GM19452 (cell line): ENCODE measurements around the gene KDM4B.

Experiments used
- ATAC-seq: cut with Tn5 transposase; IDR thresholded peaks from one replicate; pipeline ENCODE4 v1.9.1; 2021; ENCODE audit not compliant: unreplicated experiment

KDM4B gene

DNA sequence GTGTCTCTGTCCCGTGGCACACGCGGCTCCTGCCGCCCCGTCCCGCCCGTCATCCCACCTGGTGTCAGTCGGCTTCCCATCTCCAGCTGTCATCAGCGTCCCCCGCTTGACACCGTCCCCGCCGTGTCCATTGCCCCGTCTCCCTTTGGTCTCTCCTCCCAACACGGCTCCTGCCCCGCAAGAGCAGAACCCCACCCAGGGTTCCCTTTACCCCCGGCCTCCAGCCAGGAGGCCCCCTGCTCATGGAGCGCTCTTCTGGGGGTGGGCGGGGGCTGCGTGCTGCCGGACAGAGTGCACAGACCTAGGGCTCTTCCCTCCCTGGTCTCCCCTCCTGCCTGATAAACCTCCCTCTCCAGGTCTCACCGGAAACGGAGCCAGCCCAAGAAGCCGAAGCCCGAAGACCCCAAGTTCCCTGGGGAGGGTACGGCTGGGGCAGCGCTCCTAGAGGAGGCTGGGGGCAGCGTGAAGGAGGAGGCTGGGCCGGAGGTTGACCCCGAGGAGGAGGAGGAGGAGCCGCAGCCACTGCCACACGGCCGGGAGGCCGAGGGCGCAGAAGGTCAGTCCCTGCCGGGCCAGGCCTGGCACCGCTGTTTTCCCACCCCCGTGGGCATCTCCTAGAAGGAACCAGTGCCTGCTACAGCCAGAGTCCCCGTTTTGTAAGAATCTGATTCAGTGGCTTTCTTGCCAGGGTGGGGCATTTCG is 150.5 kb downstream of the KDM4B start:
- no peak for ATAC-seq

DNA sequence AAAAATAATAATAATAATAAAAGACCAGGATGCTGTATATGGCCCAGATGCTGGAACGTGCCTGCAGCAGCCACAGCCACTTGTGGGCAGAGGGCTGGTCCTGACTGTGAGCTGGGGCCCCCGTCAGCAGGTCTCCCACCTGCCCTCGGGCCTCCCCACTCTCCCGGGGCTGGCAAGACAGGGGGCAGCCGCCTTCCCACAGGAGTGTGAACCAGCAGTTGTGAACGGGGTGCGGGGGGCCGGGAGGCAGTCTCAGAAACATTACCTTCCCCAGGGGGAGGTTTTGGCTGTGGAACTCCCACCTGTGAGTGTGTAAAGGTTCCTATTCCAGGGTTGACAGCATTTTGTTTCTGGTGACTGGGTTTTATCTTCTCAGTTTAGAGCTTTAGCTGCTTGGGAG is 151.4 kb downstream of the KDM4B start:
- no peak for ATAC-seq

DNA sequence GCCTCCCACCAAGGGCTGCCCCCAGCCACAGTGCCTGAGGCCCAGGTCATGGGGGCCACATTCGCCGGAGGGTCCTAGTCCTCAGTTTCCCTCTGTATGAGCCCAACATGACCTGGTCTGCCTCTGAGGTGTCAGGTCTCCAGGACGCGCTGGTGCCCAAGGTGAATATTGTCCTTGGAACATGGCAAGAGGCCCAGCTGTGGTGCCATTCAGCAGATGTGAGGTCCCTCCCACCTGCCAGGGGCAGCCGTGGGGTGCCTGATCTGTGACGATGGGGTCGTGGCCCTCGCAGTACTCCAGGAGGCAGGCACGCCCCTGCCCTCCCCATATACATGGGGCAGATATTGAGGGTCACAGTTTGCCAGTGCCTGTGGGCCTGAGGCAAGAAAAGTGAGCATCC is 151.9 kb downstream of the KDM4B start:
- no peak for ATAC-seq

DNA sequence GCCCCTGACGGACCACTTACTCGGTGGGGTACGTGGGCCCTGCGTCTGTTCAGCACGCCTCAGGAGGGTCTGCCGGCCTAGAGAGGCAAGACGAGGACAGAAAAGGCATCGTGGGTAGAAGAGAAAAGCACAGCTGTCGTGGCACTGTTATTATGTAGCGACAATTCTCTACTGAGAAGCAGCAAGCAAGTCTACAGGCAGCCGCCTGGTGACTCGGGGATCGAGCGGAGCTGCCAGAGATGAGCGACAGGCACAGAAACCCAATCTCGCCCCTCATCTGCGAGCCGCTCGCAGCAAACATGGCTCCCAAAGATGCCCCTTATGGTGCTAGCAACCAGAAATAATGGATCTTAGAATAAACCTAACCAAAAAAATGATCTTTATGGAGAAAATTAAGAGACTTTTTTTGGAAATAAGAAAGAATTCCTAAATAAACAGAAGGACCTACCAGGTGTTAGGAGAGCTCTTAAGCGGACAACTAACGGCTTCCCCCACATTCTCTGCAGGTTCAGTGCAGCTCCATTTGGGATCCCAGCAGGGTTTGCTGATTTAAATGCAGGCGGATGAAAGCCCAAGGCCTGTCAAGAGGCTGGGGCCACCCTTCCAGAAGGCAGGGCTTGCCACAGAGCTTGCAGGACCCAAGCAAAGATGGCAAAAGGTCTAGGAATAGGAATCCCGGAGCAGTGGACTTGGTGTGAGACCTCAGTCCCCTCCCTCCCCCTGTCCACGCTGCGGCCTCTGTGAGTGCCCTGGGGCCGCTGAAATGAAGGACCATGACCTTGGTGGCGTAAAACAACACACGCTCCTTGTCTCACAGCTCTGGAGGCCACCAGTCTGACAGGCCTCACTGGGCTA is 152.6 kb downstream of the KDM4B start:
- no peak for ATAC-seq

DNA sequence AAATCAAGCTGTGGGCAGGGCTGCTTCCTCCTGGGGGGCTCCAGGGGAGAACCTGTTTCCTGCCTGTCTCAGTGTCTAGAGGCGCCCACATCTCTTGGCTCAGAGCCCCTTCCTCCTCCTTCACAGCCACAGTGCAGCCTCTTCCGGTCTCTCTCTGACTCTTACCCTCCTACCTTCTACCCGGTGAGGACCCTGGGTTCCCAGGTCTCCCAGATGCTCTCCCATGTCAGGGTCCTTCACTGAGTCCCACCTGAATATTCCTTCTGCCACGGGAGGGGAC is 153.1 kb downstream of the KDM4B start:
- no peak for ATAC-seq

DNA sequence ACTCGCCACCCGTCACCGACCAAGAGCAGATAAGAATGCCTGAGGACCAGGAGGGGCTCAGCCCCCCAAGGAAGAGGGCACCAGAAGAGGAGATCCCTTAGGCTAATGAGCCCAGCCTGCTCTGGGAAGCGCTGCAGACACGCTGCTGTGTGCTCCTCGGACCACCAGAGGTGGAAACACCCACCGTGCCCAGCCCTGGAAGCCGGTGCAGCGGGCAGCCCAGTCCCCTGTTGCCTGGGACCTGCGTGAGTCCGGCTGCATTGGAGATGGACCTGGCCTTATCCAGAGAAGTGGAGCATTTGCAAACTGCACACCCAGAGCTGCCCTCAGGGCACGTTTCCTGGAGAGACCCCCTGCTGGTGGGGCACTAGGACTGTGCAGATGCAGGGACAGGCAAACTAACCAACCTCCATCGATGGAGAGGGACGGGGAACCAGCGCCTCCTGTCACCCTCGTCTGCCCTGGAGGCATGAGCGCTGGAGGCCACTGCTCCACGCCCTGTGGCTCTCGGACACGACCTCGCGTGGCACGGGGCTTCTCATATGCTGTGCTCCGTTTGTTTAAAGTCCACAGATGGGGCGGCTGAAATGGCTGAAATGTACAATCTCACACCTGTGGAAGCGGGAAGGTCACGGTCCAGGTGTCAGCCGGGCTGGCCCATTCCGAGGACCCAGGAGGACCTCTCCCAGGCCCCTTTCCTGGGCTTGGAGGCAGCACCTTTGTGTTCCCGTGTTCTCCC is 153.9 kb downstream of the KDM4B start:
- ATAC-seq, result no peak

DNA sequence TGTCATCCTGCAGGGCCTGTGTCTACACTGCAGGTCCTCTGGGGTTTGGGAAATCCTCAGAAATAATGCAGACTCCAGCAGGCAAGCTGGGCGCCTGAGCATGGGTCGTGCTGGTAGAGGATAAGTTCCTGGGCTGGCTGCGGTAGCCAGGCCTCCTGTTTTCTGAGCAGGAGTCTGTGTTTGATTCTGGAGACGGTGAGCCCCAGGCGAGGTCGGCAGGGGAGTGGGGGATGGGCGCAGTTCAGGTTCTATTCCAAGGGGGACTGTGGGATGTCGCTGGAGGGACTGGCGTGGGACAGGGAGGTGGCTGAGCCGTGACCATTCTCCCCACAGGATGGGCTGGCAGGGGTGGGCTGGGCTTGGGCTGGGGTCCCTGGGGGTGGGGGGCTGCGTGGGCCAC is 154.7 kb downstream of the KDM4B start:
- no peak for ATAC-seq

DNA sequence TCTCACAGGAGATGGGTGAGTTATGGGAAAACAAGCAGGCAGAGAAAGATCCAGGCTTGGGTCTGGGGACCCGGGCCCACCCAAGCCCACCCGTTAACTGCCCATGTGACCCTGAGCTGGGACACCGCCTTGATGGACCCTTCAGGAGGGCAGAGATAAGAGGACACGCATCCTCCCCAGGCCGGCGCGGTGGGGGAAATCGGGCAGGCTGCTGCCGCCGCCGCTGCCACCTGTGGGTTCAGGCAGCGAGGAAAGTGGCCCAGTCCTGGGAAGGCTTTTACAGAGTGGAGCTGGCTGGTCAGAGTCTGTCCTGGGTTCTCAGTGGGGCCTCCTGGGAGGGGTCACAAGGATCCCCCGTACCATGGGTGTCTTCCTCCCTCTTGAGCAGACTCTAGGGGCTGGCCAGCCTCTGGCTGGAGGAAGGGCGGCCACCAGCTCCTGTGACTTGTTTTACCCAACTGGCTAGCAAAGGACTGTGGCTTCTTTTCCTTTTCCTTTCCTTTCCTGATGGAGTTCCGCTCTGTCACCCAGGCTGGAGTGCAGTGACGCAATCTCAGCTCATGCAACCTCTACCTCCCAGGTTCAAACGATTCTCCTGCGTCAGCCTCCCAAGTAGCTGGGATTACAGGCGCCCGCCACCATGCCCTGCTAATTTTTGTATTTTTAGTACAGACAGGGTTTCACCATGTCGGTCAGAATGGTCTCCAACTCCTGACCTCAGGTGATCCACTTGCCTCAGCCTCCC is 155.4 kb downstream of the KDM4B start:
- no peak for ATAC-seq

DNA sequence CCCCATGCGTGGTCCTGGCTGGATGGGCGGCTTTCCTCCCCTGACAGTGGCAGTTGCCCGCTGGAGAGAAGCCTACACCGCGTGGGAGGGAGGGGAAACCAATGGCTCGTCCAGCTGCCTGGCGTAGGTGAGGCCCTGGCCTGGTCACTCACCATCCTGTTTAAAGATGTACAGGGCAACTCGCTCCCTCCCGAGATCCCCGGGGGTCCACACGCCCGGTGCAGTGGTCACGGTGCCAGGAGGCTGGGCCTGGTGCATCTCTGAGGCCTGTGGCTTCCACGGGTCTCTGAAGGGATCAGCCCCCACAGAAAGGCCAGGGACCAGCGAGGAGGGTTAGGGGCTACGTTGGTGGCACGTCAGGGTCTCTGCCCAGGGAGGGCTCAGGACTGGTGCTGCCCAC is 156.5 kb downstream of the KDM4B start:
- no peak for ATAC-seq

DNA sequence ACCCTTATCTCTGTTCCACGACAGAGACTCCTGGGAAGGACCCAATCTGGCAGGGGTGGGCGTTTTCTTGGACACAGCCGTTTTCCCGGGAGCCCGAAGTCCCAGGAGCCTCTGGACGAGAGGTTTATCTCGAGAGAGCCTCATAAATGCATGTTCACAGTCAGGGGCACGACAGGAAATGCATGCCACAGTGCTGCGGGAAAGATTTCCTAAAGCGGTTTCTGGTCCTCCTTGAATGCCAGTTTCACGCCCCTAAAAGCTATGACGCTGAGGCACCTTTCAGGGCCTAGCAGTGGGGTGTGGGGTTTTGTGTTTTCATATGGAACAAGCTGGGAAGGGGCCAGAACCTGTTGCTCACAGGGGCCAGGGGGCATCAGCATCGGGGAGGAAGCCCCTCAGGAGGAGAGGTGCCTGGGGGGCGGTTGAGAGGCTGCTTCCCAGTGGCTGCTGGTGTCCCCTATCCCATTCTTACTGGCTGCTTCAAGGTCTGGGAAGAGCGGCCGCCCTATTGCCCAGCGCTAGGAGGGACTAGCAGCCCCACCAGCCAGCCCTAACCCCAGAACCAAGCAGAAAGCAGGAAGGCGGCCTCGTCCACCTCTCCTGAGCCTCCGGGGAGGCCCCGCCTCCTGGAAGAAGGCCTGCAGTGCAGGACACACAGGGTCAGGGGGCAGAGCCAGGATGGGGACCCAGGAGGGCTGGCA is 157.0 kb downstream of the KDM4B start:
- ATAC-seq, result no peak

DNA sequence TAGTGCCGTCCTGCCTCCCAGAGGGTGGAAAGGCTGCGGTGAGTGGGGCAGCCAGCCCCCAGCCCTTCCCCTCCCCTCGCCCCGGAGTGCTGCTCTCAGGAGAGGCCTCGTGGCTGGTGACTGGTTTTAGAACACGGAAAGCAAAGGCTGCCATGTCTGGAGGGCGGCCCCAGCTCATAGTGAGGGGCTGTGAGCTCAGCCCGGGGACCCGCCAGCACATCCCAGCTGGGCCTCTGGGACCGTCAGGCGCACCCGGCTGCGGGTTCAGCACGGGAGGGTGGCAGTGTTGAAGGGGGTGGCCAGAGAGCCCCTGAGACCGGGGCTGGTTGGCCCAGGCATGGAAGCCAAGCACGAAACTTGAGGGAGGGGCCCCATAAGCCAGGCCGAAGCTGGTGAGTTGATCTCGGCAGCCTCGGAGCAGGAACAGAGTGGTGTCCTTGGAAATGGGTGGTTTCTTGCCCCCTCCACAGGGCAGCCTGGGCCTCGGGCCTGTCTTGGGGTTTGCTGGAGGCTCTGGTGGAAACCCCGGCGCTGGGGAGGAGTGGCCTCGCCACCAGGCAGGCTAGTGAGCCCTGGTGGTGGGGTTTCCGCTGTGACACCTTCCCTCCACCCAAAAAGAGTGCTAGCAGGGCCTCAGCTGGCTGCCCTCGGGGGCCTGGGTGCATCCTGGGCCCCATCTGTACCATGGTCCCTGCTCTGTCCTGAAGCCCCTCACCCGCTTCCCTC is 157.7 kb downstream of the KDM4B start:
- ATAC-seq, result no peak

DNA sequence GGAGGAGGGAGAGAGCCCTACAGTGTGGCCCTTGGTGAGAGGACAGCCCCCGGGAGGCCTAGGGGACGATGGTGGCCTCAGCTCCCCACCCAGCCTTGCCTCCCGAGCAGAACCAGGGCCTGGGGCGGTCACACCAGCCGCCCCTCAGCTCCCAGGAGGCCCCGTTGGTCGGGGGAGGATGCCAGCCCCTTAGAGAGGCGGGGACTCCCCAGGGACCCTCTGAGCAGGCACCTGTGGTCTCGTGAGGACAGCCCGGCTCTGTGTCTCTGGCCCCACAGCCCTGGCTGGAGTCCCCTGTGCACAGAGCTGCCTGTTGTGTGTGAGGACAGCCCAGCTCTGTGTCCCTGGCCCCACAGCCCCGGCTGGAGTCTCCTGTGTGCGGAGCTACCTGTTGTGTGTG is 158.8 kb downstream of the KDM4B start:
- no peak for ATAC-seq

DNA sequence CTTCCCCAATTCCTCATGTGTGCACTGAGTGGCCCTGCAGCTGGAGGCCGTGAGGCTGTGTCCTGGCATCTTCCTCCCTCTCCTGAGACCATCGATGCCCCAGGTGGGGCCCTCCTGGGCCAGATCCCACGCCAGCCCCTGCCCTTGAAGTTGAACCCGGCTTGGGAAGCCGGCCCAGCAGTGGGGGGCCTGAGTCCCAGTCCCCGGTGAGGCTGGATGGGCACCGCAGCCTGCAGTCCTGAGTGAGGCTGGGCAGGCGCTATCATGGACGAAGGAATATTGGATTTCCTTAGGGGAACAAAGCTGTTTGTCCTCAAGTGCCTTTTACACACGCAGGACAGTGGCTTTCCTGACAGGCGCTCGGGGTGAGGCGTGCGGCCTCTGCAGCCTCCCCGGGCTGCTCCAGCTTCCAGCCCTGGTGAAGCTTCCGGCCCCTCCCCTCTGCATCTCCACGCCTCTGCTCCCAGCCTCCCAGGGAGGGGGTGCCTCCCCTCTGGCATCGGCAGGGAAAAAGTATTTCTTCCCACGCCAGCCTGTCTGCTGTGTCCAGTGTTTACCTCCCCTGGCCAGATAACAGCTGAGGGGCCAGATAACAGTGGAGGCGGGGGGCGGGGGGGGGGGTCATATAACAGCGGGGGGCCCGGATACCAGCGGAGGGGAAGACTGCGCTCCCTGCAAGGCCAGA is 159.5 kb downstream of the KDM4B start:
- no peak for ATAC-seq

DNA sequence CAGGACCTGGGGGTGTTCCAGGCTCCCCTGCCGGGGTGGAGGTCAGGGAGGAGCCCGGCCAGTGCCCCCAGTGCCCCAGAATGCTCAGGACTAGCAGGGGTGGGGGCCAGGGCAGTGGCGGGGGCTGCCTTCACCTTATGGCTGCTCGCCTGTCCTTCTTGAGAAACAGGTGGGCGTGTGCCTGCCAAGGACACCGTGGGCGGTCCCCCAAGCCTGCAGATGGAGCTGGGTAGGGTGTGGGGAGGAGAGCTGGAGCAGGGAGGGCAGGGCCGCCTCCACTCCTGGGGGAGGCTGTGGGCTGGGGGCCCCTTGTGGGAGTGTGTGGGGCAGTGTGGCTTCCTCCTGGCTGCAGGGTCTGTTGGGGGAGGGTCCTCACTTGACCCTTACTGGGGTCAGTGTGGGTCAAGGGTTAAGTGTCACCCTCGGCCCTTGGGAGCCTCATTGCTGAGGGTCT is 160.1 kb downstream of the KDM4B start:
- ATAC-seq, result no peak

DNA sequence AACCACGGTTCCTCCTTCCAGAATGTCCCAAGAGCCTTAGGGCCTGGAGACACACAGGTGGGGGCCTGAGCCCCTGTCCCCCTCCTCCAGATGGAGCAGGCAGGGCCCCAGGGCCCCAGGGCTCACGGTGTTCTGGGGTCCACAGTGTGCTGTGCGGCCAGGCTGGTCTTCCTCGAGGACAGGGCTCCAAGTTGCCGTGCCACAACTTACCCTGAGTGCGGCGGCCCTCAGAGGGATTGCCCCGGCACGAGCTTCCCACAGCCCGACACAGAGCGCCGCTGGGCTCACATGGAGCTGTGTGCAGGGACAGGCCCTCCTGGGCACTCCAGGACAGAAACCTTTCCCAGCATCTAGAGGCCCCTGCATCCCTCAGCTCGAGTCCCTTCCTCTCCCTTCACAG is 160.8 kb downstream of the KDM4B start:
- ATAC-seq, result no peak

DNA sequence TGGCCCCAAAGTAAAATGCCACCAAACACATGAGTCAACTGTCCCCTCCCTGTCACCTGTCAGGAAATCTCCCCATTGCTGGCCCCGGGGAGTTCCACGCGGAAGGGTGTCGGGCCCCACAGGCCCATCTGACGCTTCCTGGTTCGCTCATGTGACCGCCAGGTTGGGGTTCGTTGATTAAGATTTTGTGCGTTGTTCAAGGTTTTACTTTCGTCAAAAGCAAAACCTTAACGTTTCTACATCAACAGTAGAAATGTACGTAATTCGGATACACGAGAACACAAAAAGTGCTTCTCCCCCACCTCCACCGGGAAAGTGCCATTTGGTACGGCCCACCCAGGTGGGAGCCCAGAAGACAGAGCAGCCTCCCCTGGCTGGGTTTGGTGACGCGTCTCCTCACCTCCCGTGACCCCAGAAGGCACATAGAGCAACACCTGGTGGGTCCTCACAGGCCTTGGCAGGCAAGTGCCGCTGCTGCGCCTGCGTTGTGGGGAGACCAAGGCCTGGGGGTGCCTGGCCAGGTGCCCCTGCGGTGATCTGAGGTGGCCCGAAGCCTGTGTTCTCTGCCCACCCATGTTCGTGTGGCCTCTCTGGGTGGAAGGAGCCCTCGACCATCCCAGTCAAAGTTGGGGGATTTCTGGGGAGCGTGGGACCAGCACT is 161.6 kb downstream of the KDM4B start:
- peak; percentile 49 for ATAC-seq

DNA sequence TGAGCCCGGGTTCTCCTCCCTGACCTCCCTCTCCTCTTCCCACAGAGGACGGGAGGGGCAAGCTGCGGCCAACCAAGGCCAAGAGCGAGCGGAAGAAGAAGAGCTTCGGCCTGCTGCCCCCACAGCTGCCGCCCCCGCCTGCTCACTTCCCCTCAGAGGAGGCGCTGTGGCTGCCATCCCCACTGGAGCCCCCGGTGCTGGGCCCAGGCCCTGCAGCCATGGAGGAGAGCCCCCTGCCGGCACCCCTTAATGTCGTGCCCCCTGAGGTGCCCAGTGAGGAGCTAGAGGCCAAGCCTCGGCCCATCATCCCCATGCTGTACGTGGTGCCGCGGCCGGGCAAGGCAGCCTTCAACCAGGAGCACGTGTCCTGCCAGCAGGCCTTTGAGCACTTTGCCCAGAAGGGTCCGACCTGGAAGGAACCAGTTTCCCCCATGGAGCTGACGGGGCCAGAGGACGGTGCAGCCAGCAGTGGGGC is 162.2 kb downstream of the KDM4B start:
- ATAC-seq, result peak; percentile 38

DNA sequence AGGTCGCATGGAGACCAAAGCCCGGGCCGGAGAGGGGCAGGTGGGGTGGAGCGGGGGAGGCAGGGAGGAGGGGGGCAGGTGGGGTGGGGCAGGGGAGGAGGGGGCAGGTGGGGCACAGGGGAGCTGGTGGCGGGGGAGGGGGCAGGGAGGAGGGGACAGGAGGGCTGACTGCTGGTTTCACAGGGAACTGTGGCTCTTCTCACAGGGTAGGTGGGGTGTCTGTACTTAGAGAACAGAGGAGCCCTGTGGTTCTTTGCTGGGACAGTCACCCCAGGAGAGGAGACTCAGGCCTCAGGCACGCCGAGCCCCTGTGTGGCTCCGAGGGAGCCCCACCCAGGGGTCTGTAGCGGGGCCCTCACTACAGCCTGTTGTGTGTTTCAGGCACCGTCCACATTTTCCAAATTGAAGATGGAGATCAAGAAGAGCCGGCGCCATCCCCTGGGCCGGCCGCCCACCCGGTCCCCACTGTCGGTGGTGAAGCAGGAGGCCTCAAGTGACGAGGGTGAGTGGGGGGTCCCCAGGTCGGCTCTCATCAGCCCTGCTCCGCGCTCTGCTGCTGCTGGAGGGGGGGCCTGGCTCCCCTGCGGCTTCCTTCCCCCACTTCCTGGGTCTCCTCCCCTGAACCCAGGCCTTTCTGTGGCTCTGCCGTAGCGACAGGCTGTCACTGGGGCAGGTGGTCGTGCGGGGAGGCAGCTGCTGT is 162.7 kb downstream of the KDM4B start:
- no peak for ATAC-seq
